Measurements from ENCODE around the gene TRMT11. TPM values are rescaled to one million over a fixed set of nuclear protein-coding genes. Genes with fewer than 3 reads are reported as not detected.
A peak's percentile ranks its signal among the peaks of the same experiment; 100 is the strongest.

The TRMT11 gene
- total and polyA plus RNA-seq, 9 of the 15 experiments (the other 6 are each of a cell fraction or from before 2014, with no cell fraction given), result 38.8 to 88.0 (median 59.8) TPM

- no peak for TF ChIP-seq CLOCK (CRISPR knock-in tag; IDR thresholded peaks at IDR 0.05; ENCODE audit: borderline replicate concordance)
- peak; percentile 85 for TF ChIP-seq CREB3L1 (IDR thresholded peaks at IDR 0.05; ENCODE audit: borderline replicate concordance, low read depth)
- TF ChIP-seq ETV1 (tag; conservative IDR thresholded peaks at IDR 0.05; ENCODE audit: low read depth), result peak; percentile 56
- TF ChIP-seq ZNF57 (CRISPR knock-in tag; IDR thresholded peaks at IDR 0.05), result no peak
- no peak for TF ChIP-seq SAFB (IDR thresholded peaks at IDR 0.05; ENCODE audit: borderline replicate concordance, low read depth, low read length)
- peak; percentile 65; the same call in 1 of the 2 replicates for TF ChIP-seq MYBL2 (IDR thresholded peaks at IDR 0.05; ENCODE audit: low read depth)
- no peak for TF ChIP-seq MYBL2 (CRISPR knock-in tag; IDR thresholded peaks at IDR 0.05; ENCODE audit: borderline replicate concordance)
- TF ChIP-seq ZBTB12 (CRISPR knock-in tag; IDR thresholded peaks at IDR 0.05), result peak; percentile 97
- no peak for TF ChIP-seq ZNF134 (CRISPR knock-in tag; conservative IDR thresholded peaks at IDR 0.05)
- TF ChIP-seq NFRKB (IDR thresholded peaks at IDR 0.05; ENCODE audit: low read depth), result peak; percentile 84
- TF ChIP-seq NFYB (IDR thresholded peaks at IDR 0.05; ENCODE audit: extremely low read depth, insufficient read length), result no peak
- TF ChIP-seq GABPB2 (CRISPR knock-in tag; conservative IDR thresholded peaks at IDR 0.05), result no peak
- peak; percentile 93 for TF ChIP-seq EP400 (IDR thresholded peaks at IDR 0.05)
- peak in 1 of 2 experiments; percentile 59; a peak in 1 of 4 replicates for TF ChIP-seq KDM4B (IDR thresholded peaks at IDR 0.05; ENCODE audit: borderline replicate concordance in 2 of 2, low read depth in 1 of 2)
- peak; percentile 76 for TF ChIP-seq EP300 (IDR thresholded peaks at IDR 0.05; ENCODE audit: low read length)
- peak; percentile 82 for TF ChIP-seq SIN3B (IDR thresholded peaks at IDR 0.05; ENCODE audit: low read depth)
- no peak for TF ChIP-seq MAFF (IDR thresholded peaks at IDR 0.05; ENCODE audit: low read length)
- no peak for TF ChIP-seq ZNF3 (CRISPR knock-in tag; IDR thresholded peaks at IDR 0.05)
- TF ChIP-seq RUNX1 (IDR thresholded peaks at IDR 0.05; ENCODE audit: low read depth), result no peak
- TF ChIP-seq HES1 (IDR thresholded peaks at IDR 0.05; ENCODE audit: low read depth), result no peak
- no peak for TF ChIP-seq HDAC3 (IDR thresholded peaks at IDR 0.05; ENCODE audit: borderline replicate concordance, partially characterized antibody)
- peak; percentile 95 for TF ChIP-seq TARDBP (IDR thresholded peaks at IDR 0.05)
- peak in 1 of 2 experiments; percentile 75; a peak in 1 of 4 replicates for TF ChIP-seq RCOR1 (IDR thresholded peaks at IDR 0.05; ENCODE audit: borderline replicate concordance in 1 of 2, low read depth in 2 of 2, low read length in 2 of 2)
Observed at GRCh38 chr6:125956506-125957390, 29.6 kb upstream of the TRMT11 start, which contains the start of gene HINT3 (continued).

Data from K562 (cell line).